Measurements from ENCODE around the gene VDR. TPM values are rescaled to one million over a fixed set of nuclear protein-coding genes. Genes with fewer than 3 reads are reported as not detected.

The VDR gene
- total RNA-seq, 2 donors from 2014 or later, result 1.3 to 3.1 TPM

GRCh38 chr12:47808574-47809365 is 96.0 kb downstream of the VDR start:
- 73 to 77% methylated on average over 8 to 9 of the region's 9 CpGs for WGBS, 2 donors
- H3K27ac ChIP-seq, result peak overlapping the region in 3 of 4 donors; percentile 12 to 56 (median 46)
- H3K9me3 ChIP-seq, result no peaks in the 10 kb centered on the region
- H3K4me3 ChIP-seq, result no peak overlapping the region
- intact Hi-C loops (cut with DNase I), result no loop called here
- no peak for ATAC-seq
- H3K27me3 ChIP-seq, result no peaks in the 10 kb centered on the region
- no peaks in the 10 kb centered on the region for H3K36me3 ChIP-seq (replicated peaks in 1 of 2; ENCODE audit: insufficient read depth in 1 of 2, low read depth in 2 of 2)
- TF ChIP-seq POLR2A (IDR thresholded peaks at IDR 0.05) (no peak), CTCF (IDR thresholded peaks at IDR 0.05) (no peak)
- H3K4me1 ChIP-seq, result peaks cover 88% of the 10 kb centered on the region
- DNase-seq, result no peak

GRCh38 chr12:47808050-47808449 is 96.7 kb downstream of the VDR start:
- ATAC-seq, result no peak
- WGBS, 2 donors, result 59 to 72% methylated on average over 6 to 9 of the region's 9 CpGs

GRCh38 chr12:47807338-47807737 is 97.5 kb downstream of the VDR start:
- H3K27ac ChIP-seq, result peak overlapping the region in 1 of 4 donors; percentile 56
- H3K36me3 ChIP-seq (replicated peaks in 1 of 2; ENCODE audit: insufficient read depth in 1 of 2, low read depth in 2 of 2), result no peaks in the 10 kb centered on the region
- DNase-seq (no peak), ATAC-seq (no peak)
- intact Hi-C loops (cut with DNase I), result no loop called here
- TF ChIP-seq POLR2A (IDR thresholded peaks at IDR 0.05) (no peak), CTCF (IDR thresholded peaks at IDR 0.05) (no peak)
- no peak overlapping the region for H3K4me3 ChIP-seq
- H3K9me3 ChIP-seq, result no peaks in the 10 kb centered on the region
- H3K4me1 ChIP-seq, result peaks cover 88% of the 10 kb centered on the region
- WGBS, 2 donors, result 46 to 60% methylated on average over 5 of the region's 5 CpGs
- H3K27me3 ChIP-seq, result no peaks in the 10 kb centered on the region

More at GRCh38 chr12:47808050-47808449, 96.7 kb downstream of the VDR start:
- no peak overlapping the region for H3K4me3 ChIP-seq
- no peaks in the 10 kb centered on the region for H3K9me3 ChIP-seq
- intact Hi-C loops (cut with DNase I), result no loop called here
- TF ChIP-seq POLR2A (IDR thresholded peaks at IDR 0.05) (no peak), CTCF (IDR thresholded peaks at IDR 0.05) (no peak)
- H3K27me3 ChIP-seq, result no peaks in the 10 kb centered on the region
- H3K27ac ChIP-seq, result peak overlapping the region in 3 of 4 donors; percentile 12 to 56 (median 46)
- H3K36me3 ChIP-seq (replicated peaks in 1 of 2; ENCODE audit: insufficient read depth in 1 of 2, low read depth in 2 of 2), result no peaks in the 10 kb centered on the region
- peaks cover 88% of the 10 kb centered on the region for H3K4me1 ChIP-seq
- peak in 1 of 4 donors; percentile 43 for DNase-seq

- ATAC-seq, result no peak
- 73 to 75% methylated on average over 2 of the region's 2 CpGs for WGBS, 2 donors
- Histone ChIP-seq H3K27me3 (no peaks in the 10 kb centered on the region), H3K9me3 (no peaks in the 10 kb centered on the region), H3K27ac (peak overlapping the region in 1 of 4 donors; percentile 5), H3K4me3 (no peak overlapping the region), H3K4me1 (peaks cover 89% of the 10 kb centered on the region), H3K36me3 (replicated peaks in 1 of 2; ENCODE audit: insufficient read depth in 1 of 2, low read depth in 2 of 2) (no peaks in the 10 kb centered on the region)
- TF ChIP-seq CTCF (IDR thresholded peaks at IDR 0.05) (no peak), POLR2A (IDR thresholded peaks at IDR 0.05) (no peak)
- no peak for DNase-seq
- intact Hi-C loops (cut with DNase I), result no loop called here
Observed at GRCh38 chr12:47805417-47805816, 99.4 kb downstream of the VDR start.

- no peaks in the 10 kb centered on the region for H3K27me3 ChIP-seq
- no peak for DNase-seq
- TF ChIP-seq CTCF (IDR thresholded peaks at IDR 0.05), result no peak
- 71 to 86% methylated on average over 8 of the region's 8 CpGs for WGBS, 2 donors
- no peak overlapping the region for H3K4me3 ChIP-seq
- ATAC-seq, result no peak
- peaks cover 91% of the 10 kb centered on the region for H3K4me1 ChIP-seq
- no peaks in the 10 kb centered on the region for H3K36me3 ChIP-seq (replicated peaks in 1 of 2; ENCODE audit: insufficient read depth in 1 of 2, low read depth in 2 of 2)
- peak overlapping the region in 2 of 4 donors; percentile 75 to 80 for H3K27ac ChIP-seq
- intact Hi-C loops (cut with DNase I), result no loop called here
- H3K9me3 ChIP-seq, result no peaks in the 10 kb centered on the region
Observed at GRCh38 chr12:47804171-47804570, 100.6 kb downstream of the VDR start.
